Measurements from ENCODE around the gene TMPRSS15.

DNA sequence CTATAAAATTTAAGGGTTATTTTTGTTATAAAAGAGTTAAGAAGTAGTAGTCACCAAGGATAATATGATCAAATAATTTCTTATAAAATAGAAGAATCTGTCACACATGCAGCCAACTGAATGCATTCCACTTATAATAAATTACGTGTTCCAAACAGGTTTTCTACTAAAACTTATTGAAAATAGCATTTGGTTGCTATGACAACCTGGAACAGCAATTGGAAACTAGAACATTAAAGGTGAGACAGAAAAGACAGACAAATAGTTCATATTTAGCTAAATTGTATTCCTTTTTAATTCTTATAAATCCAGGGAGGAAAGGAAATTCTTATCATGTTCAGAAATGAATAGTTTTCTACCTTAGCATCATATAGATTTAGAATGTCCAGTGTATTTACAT is 168.0 kb downstream of the TMPRSS15 start:
- TF ChIP-seq, protein P1, sequence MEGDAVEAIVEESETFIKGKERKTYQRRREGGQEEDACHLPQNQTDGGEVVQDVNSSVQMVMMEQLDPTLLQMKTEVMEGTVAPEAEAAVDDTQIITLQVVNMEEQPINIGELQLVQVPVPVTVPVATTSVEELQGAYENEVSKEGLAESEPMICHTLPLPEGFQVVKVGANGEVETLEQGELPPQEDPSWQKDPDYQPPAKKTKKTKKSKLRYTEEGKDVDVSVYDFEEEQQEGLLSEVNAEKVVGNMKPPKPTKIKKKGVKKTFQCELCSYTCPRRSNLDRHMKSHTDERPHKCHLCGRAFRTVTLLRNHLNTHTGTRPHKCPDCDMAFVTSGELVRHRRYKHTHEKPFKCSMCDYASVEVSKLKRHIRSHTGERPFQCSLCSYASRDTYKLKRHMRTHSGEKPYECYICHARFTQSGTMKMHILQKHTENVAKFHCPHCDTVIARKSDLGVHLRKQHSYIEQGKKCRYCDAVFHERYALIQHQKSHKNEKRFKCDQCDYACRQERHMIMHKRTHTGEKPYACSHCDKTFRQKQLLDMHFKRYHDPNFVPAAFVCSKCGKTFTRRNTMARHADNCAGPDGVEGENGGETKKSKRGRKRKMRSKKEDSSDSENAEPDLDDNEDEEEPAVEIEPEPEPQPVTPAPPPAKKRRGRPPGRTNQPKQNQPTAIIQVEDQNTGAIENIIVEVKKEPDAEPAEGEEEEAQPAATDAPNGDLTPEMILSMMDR (conservative IDR thresholded peaks at IDR 0.05; ENCODE audit: low read depth, low read length), result no peak
- TF ChIP-seq EZH2 (IDR thresholded peaks at IDR 0.05; ENCODE audit: borderline replicate concordance, low read depth, low read length, poor library complexity, severe bottlenecking), result no peak

Measured in A673 (cell line).